HepG2 (cell line): ENCODE results near the gene BATF. TPM values are rescaled to one million over a fixed set of nuclear protein-coding genes. Genes with fewer than 3 reads are reported as not detected.

Experiments
- ATAC-seq: fragments of 200-7000 bp; cut with Tn5 transposase; 3 replicates; pipeline ENCODE4 v1.9.1; 2020; ENCODE audit warnings: mild to moderate bottlenecking, moderate library complexity
- BruUV-seq: library from RNA; stranded (reverse); fragments of 400-500 nt; replicated peaks from 2 replicates; lab custom pipeline; 2021; lab: Mats Ljungman, UMichigan
- CTCF ChIA-PET: fragments of 300-600 bp; formaldehyde crosslinking; extraction: SDS; loops from one replicate; lab custom pipeline; 2021; ENCODE audit warnings: low total read pairs, inconsistent platforms, low intra/inter-chr PET ratio; lab: Yijun Ruan, JAX
- POLR2A ChIA-PET: fragments of 350-600 bp; sonication (Branson Sonifier 250); formaldehyde crosslinking; loops from one replicate; lab custom pipeline; 2020; ENCODE audit warnings: antibody characterized with exemption, inconsistent platforms; lab: Yijun Ruan, JAX
- DNase-seq: peaks from one replicate; pipeline ENCODE4 v3.0.0-alpha.2; 2015; ENCODE audit warnings: low spot score
- FAIRE-seq: peaks from 3 replicates; lab custom pipeline; 2011; peaks lifted over from hg19 to GRCh38; lab: Jason Lieb, UNC
- H2AFZ ChIP-seq: one replicate; pipeline ENCODE4 v1.6.1; 2011; ENCODE audit warnings: low read length, inconsistent platforms
- H3K27ac ChIP-seq: fragments of 300-600 bp; 3 replicates; pipeline ENCODE4 v1.8.0; 2011; ENCODE audit warnings: mixed run types, mild to moderate bottlenecking, mixed read lengths, low read length, inconsistent platforms; ENCODE audit not compliant: insufficient read depth; ENCODE audit errors: extremely low read length
- H3K27me3 ChIP-seq, 2 experiments: fragments of 200-600 bp in 1 of 2; 2 replicates in 1 of 2; 3 replicates in 1 of 2; pipeline versions ENCODE4 v1.6.0 to v1.8.0; 2011; ENCODE audit warnings: low read length in 2 of 2, mild to moderate bottlenecking in 2 of 2, moderate library complexity in 2 of 2, inconsistent platforms in 1 of 2; ENCODE audit not compliant: insufficient read depth in 2 of 2, control insufficient read depth in 1 of 2
- H3K36me3 ChIP-seq, 2 experiments: fragments of 200-600 bp in 1 of 2; replicated peaks in 1 of 2; 2 replicates in 1 of 2; 3 replicates in 1 of 2; pipeline versions ENCODE4 v1.5.1 to v1.8.0; 2011; ENCODE audit warnings: low read length in 2 of 2, inconsistent platforms in 1 of 2; ENCODE audit not compliant: insufficient read depth in 2 of 2, control insufficient read depth in 1 of 2
- H3K4me1 ChIP-seq: 2 replicates; pipeline ENCODE4 v1.5.1; 2012; ENCODE audit warnings: low read length, inconsistent platforms; ENCODE audit not compliant: insufficient read depth
- H3K4me2 ChIP-seq: 2 replicates; pipeline ENCODE4 v1.6.0; 2011; ENCODE audit warnings: low read depth, low read length, inconsistent platforms
- H3K4me3 ChIP-seq, 3 experiments: fragments of 200-600 bp in 1 of 3; sonication (generic), shearing (Covaris generic) in 1 of 3; replicated peaks in 1 of 3; 2 replicates each; pipeline ENCODE4 v1.5.1; 2011 to 2016; ENCODE audit warnings: low read length in 3 of 3, inconsistent platforms in 2 of 3, low read depth in 2 of 3, mild to moderate bottlenecking in 2 of 3, control low read depth in 1 of 3, mixed read lengths in 1 of 3; ENCODE audit not compliant: insufficient read depth in 1 of 3
- H3K79me2 ChIP-seq: one replicate; pipeline ENCODE4 v1.6.1; 2011; ENCODE audit warnings: low read length, inconsistent platforms; ENCODE audit not compliant: insufficient read depth
- H3K9ac ChIP-seq: 2 replicates; pipeline ENCODE4 v1.6.0; 2011; ENCODE audit warnings: mild to moderate bottlenecking, low read depth, low read length, inconsistent platforms; ENCODE audit not compliant: insufficient read depth
- H3K9me3 ChIP-seq: 2 replicates; pipeline ENCODE4 v1.5.1; 2012; ENCODE audit warnings: mild to moderate bottlenecking, low read length
- H4K20me1 ChIP-seq: 2 replicates; pipeline ENCODE4 v1.6.0; 2011; ENCODE audit warnings: inconsistent platforms, mild to moderate bottlenecking, low read length, moderate library complexity; ENCODE audit not compliant: insufficient read depth
- GABPB1 ChIP-seq: IDR thresholded peaks from 2 replicates; pipeline ENCODE4 v1.6.1; 2016; ENCODE audit warnings: mild to moderate bottlenecking, missing genetic modification reagents, moderate library complexity, missing compliant biosample characterization
- MTF2 ChIP-seq: sonication (generic); formaldehyde crosslinking; IDR thresholded peaks from 2 replicates; pipeline ENCODE4 v1.5.0; 2020; ENCODE audit warnings: missing genetic modification reagents, borderline replicate concordance
- NFYB ChIP-seq: sonication (generic); formaldehyde crosslinking; IDR thresholded peaks from 2 replicates; pipeline ENCODE4 v1.4.0; 2020; ENCODE audit warnings: missing genetic modification reagents
- PCBP2 ChIP-seq: fragments of 200-400 bp; formaldehyde crosslinking; optimal IDR thresholded peaks from 2 replicates; pipeline ENCODE3; 2018; ENCODE audit warnings: low read length, low read depth; ENCODE audit not compliant: poor library complexity, severe bottlenecking
- PTBP1 ChIP-seq: fragments of 200-400 bp; formaldehyde crosslinking; IDR thresholded peaks from 2 replicates; pipeline ENCODE4 v1.6.1; 2018; ENCODE audit warnings: low read length, low read depth; ENCODE audit not compliant: poor library complexity, severe bottlenecking
- ZIK1 ChIP-seq: sonication (generic); formaldehyde crosslinking; IDR thresholded peaks from 2 replicates; pipeline ENCODE4 v1.5.0; 2020; ENCODE audit warnings: mild to moderate bottlenecking, low read depth, missing genetic modification reagents, borderline replicate concordance
- ZNF501 ChIP-seq: sonication (generic); formaldehyde crosslinking; IDR thresholded peaks from 2 replicates; pipeline ENCODE4 v1.5.1; 2020; ENCODE audit warnings: mild to moderate bottlenecking, moderate library complexity, missing genetic modification reagents
- ZNF816 ChIP-seq: sonication (generic); formaldehyde crosslinking; IDR thresholded peaks from 2 replicates; pipeline ENCODE4 v1.8.0; 2022; ENCODE audit warnings: missing genetic modification reagents, mild to moderate bottlenecking, borderline replicate concordance
- WGBS: methylation state at CpG from one replicate; pipeline ENCODE4 v1.1.6; 2017; ENCODE audit warnings: low lambda C conversion rate; 5-methylcytosine and 5-hydroxymethylcytosine counted together
- in situ Hi-C: cut with HindIII; loops from 2 replicates; pipeline ENCODE4 v1.10.0; 2017; ENCODE audit warnings: low pct_unique_long_range_greater_than_20kb; ENCODE audit not compliant: extremely low pct_ligation_motif_present
- intact Hi-C: fragments of 100-400 bp; cut with micrococcal nuclease; formaldehyde crosslinking; loops from one replicate; pipeline ENCODE4 v1.10.0; 2022; ENCODE audit not compliant: unreplicated experiment
- polyA plus RNA-seq, 8 experiments: library from polyadenylated mRNA; depleted of rRNA in 3 of 8; stranded (reverse) in 7 of 8; unstranded in 1 of 8; fragments of >200 nt; fragmentation: Illumina TruSeq in 4 of 8; extraction: Trizol in 4 of 8; gene quantifications; 2 replicates each; pipeline versions ENCODE4 v1.2.1 to v1.2.3, GENCODE V29; 2011 to 2016; ENCODE audit warnings: low read depth in 4 of 8, missing spikeins in 1 of 8, mixed read lengths in 1 of 8; ENCODE audit not compliant: insufficient read depth in 1 of 8
- total RNA-seq, 5 experiments: library from RNA; depleted of rRNA; stranded (reverse); fragments of >200 nt; fragmentation: Illumina TruSeq; extraction: Trizol; gene quantifications; 2 replicates each; pipeline ENCODE4 v1.2.3, GENCODE V29; 2016; ENCODE audit warnings: low read depth in 1 of 5
- TF ChIP-seq, protein P1 (sequence below): fragments of 450-650 bp; IDR thresholded peaks from 2 replicates; pipeline ENCODE4 v1.6.1; 2017

The BATF gene
- total and polyA plus RNA-seq, 2 of the 13 experiments (the other 11 are each of a cell fraction or from before 2014, with no cell fraction given) = 0.22 to 0.37 TPM

DNA sequence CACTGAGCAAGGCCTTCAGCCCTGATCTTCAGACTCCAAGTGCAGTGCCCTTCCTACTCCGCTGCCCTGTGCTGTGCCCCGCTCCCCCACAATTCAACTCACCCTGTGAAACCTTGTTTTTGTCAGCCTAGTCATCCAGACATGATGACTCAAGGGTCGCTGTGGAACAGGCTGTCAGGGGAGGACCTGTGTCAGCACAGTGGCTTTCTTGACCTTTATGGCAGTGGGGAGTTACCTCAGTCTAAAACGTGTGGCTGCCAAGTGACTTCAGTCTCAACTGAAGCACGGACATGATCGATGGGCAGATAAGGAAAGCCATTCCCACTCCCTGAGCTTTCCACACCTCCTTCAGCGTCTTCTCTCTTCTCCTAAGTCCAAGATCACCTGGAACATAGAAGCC, 39.8 kb downstream of the BATF start:
- Histone ChIP-seq H3K4me1 (peaks cover 17% of the 10 kb centered on the region; the same call in 1 of the 2 replicates), H3K79me2 (no peaks in the 10 kb centered on the region), H3K9me3 (no peaks in the 10 kb centered on the region; the same call in 1 of the 2 replicates), H3K4me2 (no peak overlapping the region), H3K27ac (no peak overlapping the region), H3K36me3 (no peaks in the 10 kb centered on the region), H3K9ac (no peak overlapping the region), H4K20me1 (no peaks in the 10 kb centered on the region), H2AFZ (no peak overlapping the region), H3K4me3 (no peak overlapping the region), H3K27me3 (peaks cover 0 to 30% of the 10 kb centered on the region in 2 experiments; a peak in 1 of 5 replicates)
- in situ Hi-C loops (loop anchor here (5.0 kb wide), 2 partner anchors 40 to 255 kb away; partner anchors contain the start of gene BATF), intact Hi-C loops (loop anchor here (5.0 kb wide), 1 partner anchor 235 kb away; no protein-coding TSS in a partner anchor)
- ChIA-PET CTCF (interaction anchor here (1.8 to 1.9 kb wide), 2 partner anchors 73 to 92 kb away, joined by 4 to 13 read pairs; no protein-coding TSS in a partner anchor), POLR2A (interaction anchor here (1.4 kb wide), 1 partner anchor 13 kb away, joined by 3 read pairs; no protein-coding TSS in a partner anchor)
- DNase-seq (no peak), FAIRE-seq (no peak), ATAC-seq (no peak)
- 4% methylated on average over 7 of the region's 7 CpGs for WGBS
- BruUV-seq = no TSS peak
- TF ChIP-seq GABPB1 (no peak), PCBP2 (no peak), PTBP1 (no peak), MTF2 (no peak), ZIK1 (CRISPR knock-in tag) (no peak), ZNF816 (CRISPR knock-in tag) (no peak), NFYB (no peak), ZNF501 (no peak)
- TF ChIP-seq, protein P1, sequence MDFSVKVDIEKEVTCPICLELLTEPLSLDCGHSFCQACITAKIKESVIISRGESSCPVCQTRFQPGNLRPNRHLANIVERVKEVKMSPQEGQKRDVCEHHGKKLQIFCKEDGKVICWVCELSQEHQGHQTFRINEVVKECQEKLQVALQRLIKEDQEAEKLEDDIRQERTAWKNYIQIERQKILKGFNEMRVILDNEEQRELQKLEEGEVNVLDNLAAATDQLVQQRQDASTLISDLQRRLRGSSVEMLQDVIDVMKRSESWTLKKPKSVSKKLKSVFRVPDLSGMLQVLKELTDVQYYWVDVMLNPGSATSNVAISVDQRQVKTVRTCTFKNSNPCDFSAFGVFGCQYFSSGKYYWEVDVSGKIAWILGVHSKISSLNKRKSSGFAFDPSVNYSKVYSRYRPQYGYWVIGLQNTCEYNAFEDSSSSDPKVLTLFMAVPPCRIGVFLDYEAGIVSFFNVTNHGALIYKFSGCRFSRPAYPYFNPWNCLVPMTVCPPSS = no peak
